Activated CD4-positive, alpha-beta T cell treated with anti-CD3 and anti-CD28 coated beads for 24 hours (primary cell): ENCODE measurements around the gene LARP6.
"Not testable (repeated sequence)": the region's sequence is repeated elsewhere in the genome, so short reads cannot be mapped to it uniquely, and the experiment has no call there.

Source experiments
- DNase-seq, 2 donors: peaks; one replicate each; pipeline ENCODE4 v3.0.0-alpha.2; 2020; ENCODE audit warnings: low read depth in 2 of 2

LARP6 gene

GRCh38 chr15:70859322-70859908, 5.5 kb upstream of the LARP6 start:
- no peak for DNase-seq

- not testable (repeated sequence) for DNase-seq
These were observed 4.8 kb upstream of the LARP6 start for GRCh38 chr15:70858614-70859321.

- no peak for DNase-seq
These were observed 3.8 kb upstream of the LARP6 start for GRCh38 chr15:70857562-70858285.

- no peak for DNase-seq
These were observed 3.1 kb upstream of the LARP6 start for GRCh38 chr15:70856884-70857561.

GRCh38 chr15:70856177-70856883, 2.4 kb upstream of the LARP6 start:
- DNase-seq = no peak

GRCh38 chr15:70855764-70856163, 1.8 kb upstream of the LARP6 start:
- DNase-seq = no peak

- no peak for DNase-seq
These were observed 664 bp upstream of the LARP6 start for GRCh38 chr15:70854666-70854976.

- DNase-seq = no peak
These were observed 512 bp downstream of the LARP6 start for GRCh38 chr15:70853318-70853972.

- DNase-seq = no peak
These were observed 1.2 kb downstream of the LARP6 start for GRCh38 chr15:70852501-70853317.

- DNase-seq = no peak
These were observed 2.1 kb downstream of the LARP6 start for GRCh38 chr15:70851889-70852288.

- no peak for DNase-seq
These were observed 8.2 kb downstream of the LARP6 start for GRCh38 chr15:70845602-70846360.

GRCh38 chr15:70837476-70837875, 16.5 kb downstream of the LARP6 start:
- DNase-seq = no peak

- no peak for DNase-seq
These were observed 18.1 kb downstream of the LARP6 start for GRCh38 chr15:70835841-70836240.

- no peak for DNase-seq
These were observed 18.5 kb downstream of the LARP6 start for GRCh38 chr15:70835415-70835814.

GRCh38 chr15:70834999-70835398, 19.0 kb downstream of the LARP6 start:
- no peak for DNase-seq

- no peak for DNase-seq
These were observed 19.8 kb downstream of the LARP6 start for GRCh38 chr15:70833861-70834765.

- DNase-seq = no peak
These were observed 20.5 kb downstream of the LARP6 start for GRCh38 chr15:70833422-70833821.

- no peak for DNase-seq
These were observed 21.8 kb downstream of the LARP6 start for GRCh38 chr15:70832176-70832575.
